K562 treated with DMSO at 1 percent for 12 hours (cell line): ENCODE measurements around the gene TP53AIP1. TPM values are rescaled to one million over a fixed set of nuclear protein-coding genes. Genes with fewer than 3 reads are reported as not detected.

Experiments used
- total RNA-seq: library from RNA; unstranded; fragments of 300-600 nt; gene quantifications from 2 replicates; pipeline ENCODE4 v1.2.3, GENCODE V29; 2022; ENCODE audit not compliant: insufficient read depth

Gene TP53AIP1
- not detected in 2 replicates for total RNA-seq

GRCh38 chr11:128942817-128943427 is at the start of gene TP53AIP1:
TSS of gene TP53AIP1 (minus strand) at chr11:128942871. CDS start at chr11:128937818, 5,053 bp downstream.

GRCh38 chr11:128890543-128891368 is 51.9 kb downstream of the TP53AIP1 start, which contains the start of gene KCNJ5:
TSS of gene KCNJ5 (plus strand) at chr11:128891356. CDS start at chr11:128911274, 19,918 bp downstream.

Other genes with a start within 250 kb of the TP53AIP1 start
- not detected in 2 replicates for gene FLI1, start 248.8 kb downstream of the TP53AIP1 start, total RNA-seq
- gene KCNJ1, start 75.6 kb downstream of the TP53AIP1 start, total RNA-seq, result not detected in 2 replicates
- not detected in 2 replicates for gene KCNJ5, start 51.5 kb downstream of the TP53AIP1 start, total RNA-seq
- gene ARHGAP32, start 249.5 kb upstream of the TP53AIP1 start, total RNA-seq, result not detected in 2 replicates